HG03378 (cell line): ENCODE measurements around the gene PIP4K2A.

Experiments used
- ATAC-seq: cut with Tn5 transposase; IDR thresholded peaks from one replicate; pipeline ENCODE4 v1.9.1; 2021; ENCODE audit warnings: mild to moderate bottlenecking, moderate library complexity; ENCODE audit not compliant: unreplicated experiment

PIP4K2A gene

GRCh38 chr10:22623633-22624253 is 90.6 kb downstream of the PIP4K2A start:
- ATAC-seq, result no peak

DNA sequence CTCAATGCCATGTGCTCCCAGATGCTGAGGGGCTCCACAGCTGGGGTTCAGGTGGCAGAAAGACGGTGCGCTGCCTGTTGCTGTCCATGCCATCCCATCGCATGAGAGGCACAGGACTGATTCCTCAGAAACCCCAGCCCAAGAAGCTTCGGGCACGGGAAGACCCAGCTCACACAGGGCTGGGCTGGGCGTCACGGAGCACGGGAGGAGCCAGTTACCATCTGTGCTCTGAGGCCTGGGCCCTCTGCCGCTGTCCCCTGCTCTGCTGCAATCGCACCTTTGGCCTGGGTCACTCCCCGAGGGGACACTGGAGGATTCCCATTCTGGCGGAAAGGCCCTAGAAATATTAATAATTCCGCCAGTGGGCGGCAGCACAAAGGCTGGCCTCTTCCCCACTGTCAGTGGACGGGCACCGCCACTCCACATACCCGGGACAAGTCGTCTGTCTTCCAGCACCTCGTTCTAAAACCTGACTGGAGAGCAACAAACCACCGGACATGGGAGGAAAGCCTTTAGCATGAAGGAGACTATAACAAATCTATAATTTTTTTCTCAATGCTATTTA is 92.1 kb downstream of the PIP4K2A start:
- no peak for ATAC-seq

- no peak for ATAC-seq
Observed at GRCh38 chr10:22621726-22622125, 92.7 kb downstream of the PIP4K2A start.

DNA sequence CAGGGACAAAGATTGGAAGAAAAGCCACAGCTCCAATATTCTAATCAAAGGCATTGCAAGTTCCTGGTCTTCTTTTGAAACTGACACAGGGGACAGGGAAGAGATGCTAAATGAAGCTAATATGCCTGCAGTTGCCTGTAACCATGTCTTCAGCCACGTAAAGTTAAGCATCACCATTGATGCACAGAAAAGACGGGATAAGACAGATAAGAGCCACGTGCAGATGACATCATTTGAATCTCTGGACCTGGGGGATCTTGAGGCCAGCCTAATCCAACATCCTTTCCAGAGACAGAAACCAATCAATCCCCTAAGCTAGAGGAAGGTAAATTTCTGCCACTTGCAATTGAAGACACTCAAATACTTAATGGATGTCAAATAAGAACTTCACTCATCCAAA is 93.4 kb downstream of the PIP4K2A start:
- ATAC-seq, result no peak

GRCh38 chr10:22620140-22620857 is 94.1 kb downstream of the PIP4K2A start:
- ATAC-seq, result no peak

GRCh38 chr10:22619101-22619500 is 95.3 kb downstream of the PIP4K2A start:
- no peak for ATAC-seq

GRCh38 chr10:22618078-22618785 is 96.1 kb downstream of the PIP4K2A start:
- peak; percentile 35 for ATAC-seq

GRCh38 chr10:22617516-22617915 is 96.9 kb downstream of the PIP4K2A start:
- no peak for ATAC-seq

- ATAC-seq, result no peak
Observed at GRCh38 chr10:22617051-22617450, 97.3 kb downstream of the PIP4K2A start.

DNA sequence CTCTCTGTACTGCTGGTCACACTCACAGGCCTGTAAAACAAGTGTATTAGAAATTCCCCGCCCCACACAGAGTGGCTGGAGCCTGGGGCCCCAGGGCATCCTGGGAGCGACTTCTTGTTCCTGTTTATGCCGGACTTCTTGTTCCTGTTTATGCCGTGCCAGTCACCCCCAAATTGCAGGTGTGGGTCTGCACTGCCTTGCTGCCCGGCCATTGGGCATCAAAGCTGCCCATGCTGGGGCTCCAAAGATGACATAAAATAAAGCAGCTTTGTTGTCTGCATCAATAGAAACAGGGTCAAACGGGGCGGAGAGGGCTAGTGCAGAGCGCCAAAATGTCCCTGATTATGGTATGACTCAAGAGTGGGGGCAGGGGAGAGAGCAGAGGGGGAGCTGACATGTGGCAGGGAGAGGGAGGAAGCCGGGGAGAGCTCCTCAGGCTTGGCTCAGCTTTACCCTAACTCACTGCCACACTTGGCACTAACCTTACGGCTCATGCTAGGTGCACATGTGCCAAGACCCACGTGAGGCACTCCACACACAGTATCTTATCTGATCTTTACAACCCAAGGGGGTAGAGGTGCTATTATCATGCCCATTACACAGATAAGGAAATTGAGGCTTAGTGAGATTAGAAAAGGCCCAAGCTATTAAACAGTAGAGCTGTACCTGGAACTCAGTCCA is 98.4 kb downstream of the PIP4K2A start:
- ATAC-seq, result peak; percentile 54

DNA sequence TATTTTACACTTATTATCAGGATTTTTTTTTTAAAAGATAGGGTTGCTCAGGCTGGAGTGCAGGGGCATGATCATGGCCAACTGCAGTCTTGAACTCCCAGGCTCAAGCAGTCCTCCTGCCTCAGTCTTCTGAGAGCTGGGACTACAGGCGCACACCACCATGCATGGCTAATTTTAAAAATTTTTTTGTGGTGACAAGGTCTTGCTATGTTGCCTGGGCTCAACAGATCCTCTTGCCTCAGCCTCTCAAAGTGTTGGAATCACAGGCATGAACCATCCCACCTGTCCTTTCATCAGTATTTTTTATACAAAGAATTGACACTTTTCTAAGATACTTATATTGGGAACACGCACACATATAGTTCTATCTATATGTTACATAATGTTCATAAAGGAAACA is 99.3 kb downstream of the PIP4K2A start:
- no peak for ATAC-seq

- no peak for ATAC-seq
Observed at GRCh38 chr10:22613011-22613410, 101.4 kb downstream of the PIP4K2A start.

DNA sequence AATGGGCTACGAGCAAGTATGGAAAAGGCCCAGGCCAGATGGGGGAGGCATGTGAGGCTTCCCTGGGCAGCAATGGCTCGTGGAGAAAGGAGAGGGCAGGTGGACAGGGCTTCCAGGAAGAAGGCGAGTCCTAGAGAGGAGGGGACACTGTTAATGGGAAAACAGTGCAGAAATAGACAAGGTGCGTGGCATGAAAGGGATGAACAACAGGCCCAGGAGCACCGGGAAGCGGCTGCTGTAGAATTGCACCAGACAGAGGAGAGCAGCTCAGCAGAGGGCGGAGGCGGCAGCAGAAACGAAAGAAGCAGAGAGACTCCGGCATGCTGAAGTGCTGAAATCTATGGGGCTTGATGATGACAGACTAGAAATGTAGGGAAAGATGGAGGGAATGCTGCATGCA is 102.1 kb downstream of the PIP4K2A start:
- no peak for ATAC-seq

- ATAC-seq, result peak; percentile 58
Observed at GRCh38 chr10:22611425-22612115, 102.8 kb downstream of the PIP4K2A start.

DNA sequence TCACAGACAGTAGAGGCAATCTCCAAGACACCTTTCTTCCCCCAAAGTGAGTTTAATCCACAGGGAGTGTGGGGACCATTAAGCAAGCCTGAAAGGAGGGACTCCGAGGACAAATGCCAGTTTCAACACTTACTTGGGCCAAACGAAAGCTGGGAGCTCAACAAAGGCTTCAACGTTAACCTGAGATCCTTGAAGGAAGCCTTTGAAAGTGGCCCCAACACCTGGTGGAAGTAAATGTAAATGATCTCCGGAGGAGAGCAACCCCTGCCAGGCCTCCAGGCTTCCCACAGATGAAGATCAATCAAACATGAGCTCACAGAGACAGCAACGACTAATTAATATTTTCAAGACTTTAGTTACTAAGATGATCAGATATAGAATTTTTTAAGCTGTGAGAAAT is 103.8 kb downstream of the PIP4K2A start:
- ATAC-seq, result no peak

- ATAC-seq, result no peak
Observed at GRCh38 chr10:22609719-22610465, 104.5 kb downstream of the PIP4K2A start.

DNA sequence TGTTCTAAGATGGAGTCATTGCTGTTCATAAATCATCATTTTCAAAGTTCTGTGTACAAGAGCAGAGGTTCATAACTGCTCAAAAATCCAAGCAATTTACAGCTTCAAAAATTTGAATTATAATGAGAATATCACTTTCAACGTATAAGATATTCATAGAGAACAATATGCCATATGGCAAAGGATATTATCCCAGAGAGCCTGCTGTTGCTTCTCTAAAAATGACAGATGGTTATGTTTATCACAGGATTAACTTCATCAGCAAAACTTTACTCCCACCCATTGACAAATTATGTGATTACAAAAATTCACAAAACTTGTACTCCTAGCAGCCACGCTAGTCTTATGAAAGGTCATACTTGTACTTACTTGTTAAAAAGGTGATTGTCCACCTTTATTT is 105.1 kb downstream of the PIP4K2A start:
- no peak for ATAC-seq

GRCh38 chr10:22607261-22607660 is 107.1 kb downstream of the PIP4K2A start:
- no peak for ATAC-seq

DNA sequence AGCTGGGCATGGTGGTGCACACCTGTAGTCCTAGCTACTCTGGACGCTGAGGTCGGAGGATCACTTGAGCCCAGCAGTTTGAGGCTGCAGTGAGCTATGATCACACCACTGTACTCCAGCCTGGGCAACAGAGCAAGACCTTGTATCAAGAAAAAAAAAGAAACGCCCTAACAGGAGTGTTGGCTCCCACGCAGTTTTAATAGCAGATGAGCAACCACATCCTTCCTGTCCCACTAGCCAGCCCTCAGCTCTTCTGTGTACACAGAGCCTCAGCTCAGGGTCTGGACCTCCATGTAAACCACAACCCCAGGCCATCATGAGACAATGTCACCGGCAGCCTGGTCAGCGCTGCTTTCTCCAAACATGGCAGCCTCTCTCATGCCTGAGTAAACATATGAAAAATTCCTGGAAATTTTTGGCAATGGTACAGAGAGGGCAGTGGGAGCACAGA is 108.2 kb downstream of the PIP4K2A start:
- peak; percentile 90 for ATAC-seq

DNA sequence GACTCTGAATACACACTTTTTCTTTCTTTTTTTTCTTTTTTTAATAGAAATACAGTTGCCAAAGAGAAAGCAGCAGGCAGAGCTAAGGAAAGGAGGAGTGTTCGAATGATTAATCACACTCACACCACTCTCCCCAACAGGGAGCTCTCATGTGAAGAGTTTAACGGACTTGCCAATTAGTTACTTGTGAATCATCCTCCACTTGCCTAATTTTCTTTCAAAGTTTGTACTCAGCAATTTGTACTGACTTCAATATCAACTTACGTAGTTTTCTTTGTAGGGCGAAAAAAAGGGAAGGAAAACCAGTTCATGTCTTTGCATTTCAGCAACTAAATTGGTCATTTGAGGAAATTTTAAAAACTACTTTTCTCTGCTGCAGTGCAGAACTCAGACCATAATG is 109.2 kb downstream of the PIP4K2A start:
- peak; percentile 34 for ATAC-seq
